ENCODE data around the gene GDF10. TPM values are rescaled to one million over a fixed set of nuclear protein-coding genes. Genes with fewer than 3 reads are reported as not detected.

Gene GDF10
- total and polyA plus RNA-seq, 2 donors (not counting 3 experiments of a cell fraction or from before 2014, with no cell fraction given), result not detected

GRCh38 chr10:47353351-47353750 is 53.4 kb downstream of the GDF10 start:
- DNase-seq (ENCODE audit: low read depth, low spot score) (no peak), FAIRE-seq (no peak)
- TF ChIP-seq GATA2 (IDR thresholded peaks at IDR 0.05; ENCODE audit: insufficient read depth, insufficient read length, low read depth, low read length) (no peak), POLR2AphosphoS5 (IDR thresholded peaks at IDR 0.05; ENCODE audit: insufficient read depth, low read depth, low read length) (no peak), POLR2A (IDR thresholded peaks at IDR 0.05; ENCODE audit: low read depth, low read length) (no peak), MYC (IDR thresholded peaks at IDR 0.05; ENCODE audit: low read depth, low read length) (no peak), JUN (IDR thresholded peaks at IDR 0.05; ENCODE audit: borderline replicate concordance, insufficient read depth, insufficient read length, low read depth) (no peak), MAX (IDR thresholded peaks at IDR 0.05; ENCODE audit: insufficient read depth, insufficient read length) (no peak), FOS (IDR thresholded peaks at IDR 0.05; ENCODE audit: borderline replicate concordance, insufficient read depth, low read length) (no peak), CTCF (IDR thresholded peaks at IDR 0.05; ENCODE audit: extremely low read depth in 1 of 2, insufficient read depth in 1 of 2, low read depth in 1 of 2, low read length in 2 of 2) (no peak), EZH2 (IDR thresholded peaks at IDR 0.05; ENCODE audit: borderline replicate concordance, low read depth, low read length, severe bottlenecking) (no peak)
- H3K9me1 ChIP-seq (replicated peaks; ENCODE audit: control insufficient read depth, extremely low read depth, insufficient read depth, low read length), result no peaks in the 10 kb centered on the region
- BruUV-seq (replicated peaks), result no TSS peak
- H4K20me1 ChIP-seq (replicated peaks; ENCODE audit: control insufficient read depth, extremely low read depth, insufficient read depth, low read length), result no peaks in the 10 kb centered on the region
- H3K4me3 ChIP-seq (replicated peaks in 1 of 3; ENCODE audit: insufficient read depth in 1 of 3, low read depth in 1 of 3, low read length in 3 of 3), result no peak overlapping the region
- no peaks in the 10 kb centered on the region for H3K36me3 ChIP-seq (ENCODE audit: control insufficient read depth in 2 of 2, extremely low read depth in 1 of 2, insufficient read depth in 2 of 2, low read length in 2 of 2)
- no peak overlapping the region for H3K4me2 ChIP-seq (ENCODE audit: insufficient read depth, low read length)
- H2AFZ ChIP-seq (ENCODE audit: low read depth, low read length), result no peak overlapping the region
- H3K79me2 ChIP-seq (ENCODE audit: control insufficient read depth, insufficient read depth, low read length), result no peaks in the 10 kb centered on the region
- intact Hi-C loops (cut with micrococcal nuclease), result no loop called here
- no peak overlapping the region for H3K9ac ChIP-seq (replicated peaks; ENCODE audit: extremely low read depth, insufficient read depth, low read length)
- CTCF ChIA-PET, result interaction anchor here (2.1 to 2.9 kb wide), 2 partner anchors 12 to 13 kb away, joined by 5 to 14 read pairs; no protein-coding TSS in a partner anchor
- POLR2A ChIA-PET, result no interaction called here
- H3K4me1 ChIP-seq (ENCODE audit: control insufficient read depth, extremely low read depth, insufficient read depth, low read length), result no peaks in the 10 kb centered on the region
- no peak overlapping the region for H3K27ac ChIP-seq (ENCODE audit: insufficient read depth, low read depth, low read length)
- dilution Hi-C loops (cut with MboI; ENCODE audit: extremely low pct_ligation_motif_present, low sequenced_read_pairs), result no loop called here
- H3K27me3 ChIP-seq (ENCODE audit: control insufficient read depth in 2 of 2, insufficient read depth in 2 of 2, low read length in 2 of 2), result no peaks in the 10 kb centered on the region
- no peaks in the 10 kb centered on the region for H3K9me3 ChIP-seq (replicated peaks; ENCODE audit: control insufficient read depth, insufficient read depth, low read length)
